H9 (cell line): ENCODE results near the gene BBOX1. TPM values are rescaled to one million over a fixed set of nuclear protein-coding genes. Genes with fewer than 3 reads are reported as not detected.

Experiments used
- DNase-seq: peaks from one replicate; pipeline ENCODE4 v3.0.0-alpha.2; 2017
- H2AFZ ChIP-seq: one replicate; pipeline ENCODE4 v1.6.1; 2013; ENCODE audit warnings: mild to moderate bottlenecking, low read length, control low read depth, moderate library complexity
- H2AK5ac ChIP-seq: 2 replicates; pipeline ENCODE4 v1.6.1; 2013; ENCODE audit warnings: low read length, control low read depth, mixed read lengths; ENCODE audit not compliant: insufficient read length
- H2BK120ac ChIP-seq: one replicate; pipeline ENCODE4 v1.6.1; 2013; ENCODE audit warnings: low read depth, mild to moderate bottlenecking, low read length, control low read depth, inconsistent platforms; ENCODE audit not compliant: poor library complexity, severe bottlenecking
- H2BK12ac ChIP-seq: 2 replicates; pipeline ENCODE4 v1.6.1; 2013; ENCODE audit warnings: low read length, control low read depth, mixed read lengths, low read depth; ENCODE audit not compliant: insufficient read length
- H2BK15ac ChIP-seq: 2 replicates; pipeline ENCODE4 v1.6.1; 2013; ENCODE audit warnings: low read depth, low read length, control low read depth
- H2BK20ac ChIP-seq: one replicate; pipeline ENCODE4 v1.6.1; 2013; ENCODE audit warnings: low read depth, mild to moderate bottlenecking, low read length, control low read depth, inconsistent platforms; ENCODE audit not compliant: poor library complexity, severe bottlenecking
- H2BK5ac ChIP-seq: 2 replicates; pipeline ENCODE4 v1.6.1; 2013; ENCODE audit warnings: low read length, control low read depth, mixed read lengths; ENCODE audit not compliant: insufficient read length
- H3K14ac ChIP-seq: 2 replicates; pipeline ENCODE4 v1.6.1; 2013; ENCODE audit warnings: low read length, control low read depth; ENCODE audit not compliant: insufficient read depth
- H3K18ac ChIP-seq: 2 replicates; pipeline ENCODE4 v1.6.1; 2013; ENCODE audit warnings: low read depth, mild to moderate bottlenecking, mixed read lengths, low read length, control low read depth; ENCODE audit not compliant: insufficient read length
- H3K23ac ChIP-seq: 2 replicates; pipeline ENCODE4 v1.6.1; 2013; ENCODE audit warnings: low read length, control low read depth, mixed read lengths, low read depth; ENCODE audit not compliant: insufficient read length
- H3K23me2 ChIP-seq: 2 replicates; pipeline ENCODE4 v1.6.1; 2013; ENCODE audit warnings: low read depth, mild to moderate bottlenecking, mixed read lengths, low read length, control low read depth; ENCODE audit not compliant: insufficient read length, poor library complexity, severe bottlenecking
- H3K27ac ChIP-seq: 2 replicates; pipeline ENCODE4 v1.5.1; 2013; ENCODE audit warnings: low read length, control low read depth, mixed read lengths, low read depth; ENCODE audit not compliant: insufficient read length
- H3K27me3 ChIP-seq: 2 replicates; pipeline ENCODE4 v1.6.1; 2013; ENCODE audit warnings: low read length, control low read depth, inconsistent platforms; ENCODE audit not compliant: insufficient read depth
- H3K4ac ChIP-seq: 2 replicates; pipeline ENCODE4 v1.6.1; 2013; ENCODE audit warnings: low read depth, mild to moderate bottlenecking, control low read depth, inconsistent platforms, low read length, moderate library complexity
- H3K4me1 ChIP-seq: 2 replicates; pipeline ENCODE4 v1.6.1; 2013; ENCODE audit warnings: low read length, control low read depth, inconsistent platforms; ENCODE audit not compliant: insufficient read depth
- H3K4me2 ChIP-seq: 2 replicates; pipeline ENCODE4 v1.6.1; 2013; ENCODE audit warnings: low read length, control low read depth, mixed read lengths; ENCODE audit not compliant: insufficient read length, insufficient read depth
- H3K56ac ChIP-seq: 2 replicates; pipeline ENCODE4 v1.6.1; 2013; ENCODE audit warnings: low read depth, mild to moderate bottlenecking, mixed read lengths, low read length, control low read depth; ENCODE audit not compliant: insufficient read length
- H3K79me1 ChIP-seq: 2 replicates; pipeline ENCODE4 v1.6.1; 2013; ENCODE audit warnings: low read depth, mild to moderate bottlenecking, moderate library complexity, low read length, control low read depth, inconsistent platforms; ENCODE audit not compliant: insufficient read depth, poor library complexity, severe bottlenecking
- H3K79me2 ChIP-seq: 2 replicates; pipeline ENCODE4 v1.6.1; 2013; ENCODE audit warnings: low read length, control low read depth, inconsistent platforms; ENCODE audit not compliant: insufficient read depth
- H3K9ac ChIP-seq: 2 replicates; pipeline ENCODE4 v1.6.1; 2013; ENCODE audit warnings: low read length, control low read depth, mixed read lengths; ENCODE audit not compliant: insufficient read length; ENCODE audit errors: extremely low read depth
- H3K9me3 ChIP-seq: one replicate; pipeline ENCODE4 v1.6.1; 2013; ENCODE audit warnings: low read depth, low read length, inconsistent platforms; ENCODE audit not compliant: control insufficient read depth
- H3T11ph ChIP-seq: one replicate; pipeline ENCODE4 v1.6.1; 2013; ENCODE audit warnings: mild to moderate bottlenecking, low read length, control low read depth, inconsistent platforms
- H4K20me1 ChIP-seq: one replicate; pipeline ENCODE4 v1.6.1; 2013; ENCODE audit not compliant: control insufficient read depth, insufficient read length, insufficient read depth
- H4K5ac ChIP-seq: 2 replicates; pipeline ENCODE4 v1.6.1; 2013; ENCODE audit warnings: low read depth, mild to moderate bottlenecking, mixed read lengths, low read length, control low read depth; ENCODE audit not compliant: insufficient read length
- H4K8ac ChIP-seq: replicated peaks from 2 replicates; pipeline ENCODE4 v1.6.1; 2013; ENCODE audit warnings: low read length, control low read depth, mixed read lengths, low read depth; ENCODE audit not compliant: insufficient read length
- H4K91ac ChIP-seq: 2 replicates; pipeline ENCODE4 v1.6.1; 2013; ENCODE audit warnings: low read depth, mild to moderate bottlenecking, moderate library complexity, mixed read lengths, low read length, control low read depth; ENCODE audit not compliant: insufficient read length
- H3K27ac Mint-ChIP-seq, 3 experiments: 2 replicates in 2 of 3; 3 replicates in 1 of 3; pipeline ENCODE4 v1.8.0; 2020 to 2021; ENCODE audit warnings: mixed read lengths in 3 of 3, mild to moderate bottlenecking in 1 of 3, moderate library complexity in 1 of 3
- H3K27me3 Mint-ChIP-seq: 2 replicates; pipeline ENCODE4 v1.8.0; 2021; ENCODE audit warnings: low read depth, mild to moderate bottlenecking, moderate library complexity, mixed read lengths
- H3K36me3 Mint-ChIP-seq, 3 experiments: 2 replicates in 2 of 3; 3 replicates in 1 of 3; pipeline ENCODE4 v1.8.0; 2020 to 2021; ENCODE audit warnings: low read depth in 3 of 3, mixed read lengths in 3 of 3; ENCODE audit not compliant: insufficient read depth in 1 of 3
- H3K4me1 Mint-ChIP-seq, 2 experiments: 2 replicates each; pipeline ENCODE4 v1.8.0; 2020; ENCODE audit warnings: mixed read lengths in 2 of 2
- H3K4me3 Mint-ChIP-seq, 2 experiments: 2 replicates in 1 of 2; 3 replicates in 1 of 2; pipeline ENCODE4 v1.8.0; 2020 to 2021; ENCODE audit warnings: mild to moderate bottlenecking in 2 of 2, mixed read lengths in 2 of 2, moderate library complexity in 1 of 2
- H3K9me3 Mint-ChIP-seq, 2 experiments: 2 replicates in 1 of 2; 3 replicates in 1 of 2; pipeline ENCODE4 v1.8.0; 2020; ENCODE audit warnings: mild to moderate bottlenecking in 2 of 2, mixed read lengths in 2 of 2, moderate library complexity in 1 of 2
- CTCF ChIP-seq: fragments of 200-600 bp; sonication (generic); conservative IDR thresholded peaks from 3 replicates; pipeline ENCODE4 v1.8.0; 2021; ENCODE audit warnings: antibody characterized with exemption, mild to moderate bottlenecking
- WGBS: extraction: QIAGEN DNeasy Blood & Tissue Kit; methylation state at CpG from one replicate; pipeline ENCODE4 v1.1.7; 2013; ENCODE audit warnings: missing lambda C conversion rate, low lambda C conversion rate, mixed read lengths; ENCODE audit not compliant: insufficient read length; ENCODE audit errors: extremely low coverage; 5-methylcytosine and 5-hydroxymethylcytosine counted together
- total RNA-seq: library from RNA; stranded (reverse); gene quantifications from 2 replicates; pipeline ENCODE4 v1.2.1, GENCODE V29; 2021

BBOX1 gene
- total RNA-seq, 1 experiment from 2014 or later: not detected

GRCh38 chr11:27057091-27057780 lies 16.6 kb downstream of the BBOX1 start:
- no peak overlapping the region for H2AK5ac ChIP-seq
- H2BK20ac ChIP-seq: no peak overlapping the region
- no peak overlapping the region for H3K4ac ChIP-seq
- H3T11ph ChIP-seq: no peak overlapping the region
- H3K4me1 Mint-ChIP-seq: peaks cover 6% of the 10 kb centered on the region in 2 experiments
- H3K79me1 ChIP-seq: no peaks in the 10 kb centered on the region
- no peak overlapping the region for H2BK12ac ChIP-seq
- H4K20me1 ChIP-seq: no peaks in the 10 kb centered on the region
- no peak overlapping the region for H3K27ac Mint-ChIP-seq
- WGBS: no CpG with 5 or more reads among the region's 6 CpGs
- H2AFZ ChIP-seq: no peak overlapping the region
- H3K18ac ChIP-seq: no peak overlapping the region
- DNase-seq: no peak
- H3K27me3 Mint-ChIP-seq: no peaks in the 10 kb centered on the region
- TF ChIP-seq CTCF: no peak
- no peak overlapping the region for H3K23ac ChIP-seq
- no peak overlapping the region for H3K4me3 Mint-ChIP-seq
- no peak overlapping the region for H4K8ac ChIP-seq
- H4K91ac ChIP-seq: no peak overlapping the region
- H2BK120ac ChIP-seq: no peak overlapping the region
- no peaks in the 10 kb centered on the region for H3K79me2 ChIP-seq
- no peak overlapping the region for H3K4me2 ChIP-seq
- H3K4me1 ChIP-seq: no peaks in the 10 kb centered on the region; the same call in 1 of the 2 replicates
- H3K27me3 ChIP-seq: no peaks in the 10 kb centered on the region
- no peak overlapping the region for H2BK15ac ChIP-seq
- no peak overlapping the region for H3K14ac ChIP-seq
- no peak overlapping the region for H3K9ac ChIP-seq
- H4K5ac ChIP-seq: no peak overlapping the region
- H3K23me2 ChIP-seq: peaks cover 3% of the 10 kb centered on the region
- H3K36me3 Mint-ChIP-seq: no peaks in the 10 kb centered on the region
- H2BK5ac ChIP-seq: no peak overlapping the region
- H3K9me3 ChIP-seq: no peaks in the 10 kb centered on the region
- H3K56ac ChIP-seq: no peak overlapping the region
- H3K9me3 Mint-ChIP-seq: no peaks in the 10 kb centered on the region
- H3K27ac ChIP-seq: no peak overlapping the region
